K562 (cell line): ENCODE results near the gene LIPT2. TPM values are rescaled to one million over a fixed set of nuclear protein-coding genes. Genes with fewer than 3 reads are reported as not detected.

Experiments used
- ARID2 ChIP-seq: fragments of 450-650 bp; IDR thresholded peaks from 2 replicates; pipeline ENCODE4 v1.6.1; 2017; ENCODE audit warnings: antibody characterized with exemption, mild to moderate bottlenecking
- BCL6 ChIP-seq: fragments of 250-450 bp; sonication (Bioruptor Pico); IDR thresholded peaks from 2 replicates; pipeline ENCODE4 v1.4.0; 2020
- BRF1 ChIP-seq: IDR thresholded peaks from 3 replicates; pipeline ENCODE4 v1.6.1; 2011; ENCODE audit warnings: borderline replicate concordance, mild to moderate bottlenecking; ENCODE audit not compliant: insufficient read length; ENCODE audit errors: extremely low read depth
- CBX1 ChIP-seq: sonication (generic); IDR thresholded peaks from 2 replicates; pipeline ENCODE4 v1.6.1; 2016; ENCODE audit warnings: antibody characterized with exemption, low read depth, mild to moderate bottlenecking
- CUX1 ChIP-seq: fragments of 200-800 bp; sonication (Bioruptor generic); IDR thresholded peaks from 2 replicates; pipeline ENCODE4 v1.6.1; 2016; ENCODE audit warnings: missing genetic modification characterization, missing compliant biosample characterization
- DLX4 ChIP-seq: fragments of 250-450 bp; sonication (Bioruptor Pico); IDR thresholded peaks from 2 replicates; pipeline ENCODE4 v1.6.1; 2021; ENCODE audit warnings: mild to moderate bottlenecking
- FOXK1 ChIP-seq: sonication (generic); formaldehyde crosslinking; IDR thresholded peaks from 2 replicates; pipeline ENCODE4 v1.8.0; 2022; ENCODE audit warnings: missing genetic modification reagents, mild to moderate bottlenecking, borderline replicate concordance
- LCOR ChIP-seq: sonication (generic); formaldehyde crosslinking; IDR thresholded peaks from 2 replicates; pipeline ENCODE4 v1.8.0; 2022; ENCODE audit warnings: mild to moderate bottlenecking, missing genetic modification reagents
- MTF1 ChIP-seq: fragments of 250-450 bp; sonication (Bioruptor Pico); IDR thresholded peaks from 2 replicates; pipeline ENCODE4 v1.9.0; 2021; ENCODE audit warnings: moderate library complexity, mild to moderate bottlenecking, inconsistent platforms, borderline replicate concordance
- PATZ1 ChIP-seq: fragments of 250-450 bp; sonication (Bioruptor Pico); IDR thresholded peaks from 2 replicates; pipeline ENCODE4 v1.5.0; 2020; ENCODE audit warnings: mild to moderate bottlenecking, borderline replicate concordance
- RFX1 ChIP-seq: fragments of 450-650 bp; IDR thresholded peaks from 2 replicates; pipeline ENCODE4 v1.6.1; 2016; ENCODE audit warnings: mild to moderate bottlenecking, moderate library complexity
- SMARCE1 ChIP-seq: fragments of 450-650 bp; IDR thresholded peaks from 2 replicates; pipeline ENCODE4 v1.7.1; 2016; ENCODE audit warnings: mild to moderate bottlenecking
- STAT6 ChIP-seq: sonication (generic); formaldehyde crosslinking; IDR thresholded peaks from 2 replicates; pipeline ENCODE4 v1.8.1; 2023; ENCODE audit warnings: mild to moderate bottlenecking, missing genetic modification reagents
- ZNF232 ChIP-seq: sonication (generic); formaldehyde crosslinking; IDR thresholded peaks from 2 replicates; pipeline ENCODE4 v1.8.0; 2022; ENCODE audit warnings: mild to moderate bottlenecking, missing genetic modification reagents
- ZNF263 ChIP-seq: sonication (generic); formaldehyde crosslinking; IDR thresholded peaks from 2 replicates; pipeline ENCODE4 v1.8.0; 2022; ENCODE audit warnings: mild to moderate bottlenecking, missing genetic modification reagents, borderline replicate concordance
- ZNF696 ChIP-seq: fragments of 250-450 bp; sonication (Bioruptor Pico); conservative IDR thresholded peaks from 2 replicates; pipeline ENCODE4 v1.4.0; 2020; ENCODE audit warnings: mild to moderate bottlenecking, moderate library complexity
- polyA plus RNA-seq, 8 experiments: library from polyadenylated mRNA; depleted of rRNA in 4 of 8; stranded (reverse) in 5 of 8; unstranded in 3 of 8; fragments of >200 nt; fragmentation: Nextera tagmentation in 2 of 8; fragmentation: Illumina TruSeq in 1 of 8; extraction: Ambion mirVana in 2 of 8; extraction: Trizol in 1 of 8; gene quantifications; 2 replicates each; pipeline versions ENCODE4 v1.2.1 to v1.2.3, GENCODE V29; 2011 to 2014; ENCODE audit warnings: inconsistent platforms in 1 of 8, missing spikeins in 1 of 8
- total RNA-seq, 7 experiments: library from RNA; depleted of rRNA in 6 of 7; stranded (reverse); fragments of >200 nt in 6 of 7; fragmentation: Illumina TruSeq in 2 of 7; extraction: Trizol in 2 of 7; gene quantifications; 2 replicates each; pipeline versions ENCODE4 v1.2.1 to v1.2.3, GENCODE V29; 2011 to 2021; ENCODE audit warnings: low replicate concordance in 1 of 7
- TF ChIP-seq, protein P1 (sequence below): sonication (generic); formaldehyde crosslinking; IDR thresholded peaks from 2 replicates; pipeline ENCODE4 v1.8.1; 2023; ENCODE audit warnings: mild to moderate bottlenecking, missing genetic modification reagents

LIPT2 gene
- total and polyA plus RNA-seq, 9 of the 15 experiments (the other 6 are each of a cell fraction or from before 2014, with no cell fraction given): 1.00 to 5.2 (median 3.5) TPM

GRCh38 chr11:74459584-74459983, 33.9 kb downstream of the LIPT2 start (continued):
- TF ChIP-seq DLX4 (no peak), BCL6 (CRISPR knock-in tag) (no peak), STAT6 (no peak), ZNF263 (CRISPR knock-in tag) (peak; percentile 80), CUX1 (CRISPR knock-in tag) (no peak), MTF1 (CRISPR knock-in tag) (no peak), ARID2 (no peak), BRF1 (no peak), LCOR (0 out of 2 replicates have a peak, but pooled peaks have one; percentile 19), FOXK1 (CRISPR knock-in tag) (no peak), ZNF696 (CRISPR knock-in tag) (no peak), PATZ1 (CRISPR knock-in tag) (no peak), ZNF232 (CRISPR knock-in tag) (no peak), CBX1 (no peak), RFX1 (no peak), SMARCE1 (0 out of 2 replicates have a peak, but pooled peaks have one; percentile 21)
- TF ChIP-seq, protein P1, sequence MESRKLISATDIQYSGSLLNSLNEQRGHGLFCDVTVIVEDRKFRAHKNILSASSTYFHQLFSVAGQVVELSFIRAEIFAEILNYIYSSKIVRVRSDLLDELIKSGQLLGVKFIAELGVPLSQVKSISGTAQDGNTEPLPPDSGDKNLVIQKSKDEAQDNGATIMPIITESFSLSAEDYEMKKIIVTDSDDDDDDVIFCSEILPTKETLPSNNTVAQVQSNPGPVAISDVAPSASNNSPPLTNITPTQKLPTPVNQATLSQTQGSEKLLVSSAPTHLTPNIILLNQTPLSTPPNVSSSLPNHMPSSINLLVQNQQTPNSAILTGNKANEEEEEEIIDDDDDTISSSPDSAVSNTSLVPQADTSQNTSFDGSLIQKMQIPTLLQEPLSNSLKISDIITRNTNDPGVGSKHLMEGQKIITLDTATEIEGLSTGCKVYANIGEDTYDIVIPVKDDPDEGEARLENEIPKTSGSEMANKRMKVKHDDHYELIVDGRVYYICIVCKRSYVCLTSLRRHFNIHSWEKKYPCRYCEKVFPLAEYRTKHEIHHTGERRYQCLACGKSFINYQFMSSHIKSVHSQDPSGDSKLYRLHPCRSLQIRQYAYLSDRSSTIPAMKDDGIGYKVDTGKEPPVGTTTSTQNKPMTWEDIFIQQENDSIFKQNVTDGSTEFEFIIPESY (CRISPR knock-in tag): no peak
